ENCODE data around the gene NPAS3. TPM values are rescaled to one million over a fixed set of nuclear protein-coding genes. Genes with fewer than 3 reads are reported as not detected.
"Not testable (repeated sequence)": the region's sequence is repeated elsewhere in the genome, so short reads cannot be mapped to it uniquely, and the experiment has no call there.

Gene NPAS3
- total and polyA plus RNA-seq, 4 experiments from 2014 or later: not detected

DNA sequence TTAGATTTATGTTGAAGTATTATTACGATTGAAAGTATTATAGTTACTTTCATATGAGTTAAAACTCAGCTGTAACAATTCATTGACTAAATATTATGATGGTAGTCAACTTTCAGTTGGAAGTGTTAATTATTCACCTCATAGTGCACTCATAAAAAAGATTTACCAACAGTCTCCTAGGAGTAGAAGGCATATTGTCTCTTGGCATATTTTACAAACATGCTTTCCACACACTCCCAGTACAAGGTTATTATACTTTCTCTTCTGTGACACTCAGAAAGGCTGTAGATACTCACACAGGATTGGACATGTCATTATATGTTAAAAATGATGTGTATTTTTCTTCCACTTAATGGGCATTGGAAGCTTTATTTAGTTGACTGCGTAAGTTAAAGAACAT is 147.1 kb downstream of the NPAS3 start:
- Mint-ChIP-seq H3K4me3 (no peak overlapping the region), H3K27ac (no peak overlapping the region), H3K36me3 (no peaks in the 10 kb centered on the region), H3K4me1 (no peaks in the 10 kb centered on the region), H3K27me3 (peaks cover 0 to 2% of the 10 kb centered on the region in 2 donors), H3K9me3 (peaks cover 0 to 12% (median 3%) of the 10 kb centered on the region in 8 donors)
- H3K4me3 ChIP-seq (ENCODE audit: low read length in 2 of 2): no peak overlapping the region
- intact Hi-C loops (cut with micrococcal nuclease): no loop called here
- no peak overlapping the region for H3K27ac ChIP-seq (ENCODE audit: low read depth, low read length)
- no peaks in the 10 kb centered on the region for H3K9me3 ChIP-seq (ENCODE audit: control insufficient read depth in 1 of 2, low read length in 2 of 2)
- H3K4me1 ChIP-seq (ENCODE audit: insufficient read depth, low read length): no peaks in the 10 kb centered on the region
- DNase-seq: no peak
- no peaks in the 10 kb centered on the region for H3K36me3 ChIP-seq (ENCODE audit: insufficient read depth, low read length)
- no peaks in the 10 kb centered on the region for H3K27me3 ChIP-seq (ENCODE audit: insufficient read depth, low read length)
- POLR2A ChIA-PET (ENCODE audit: partially characterized antibody): no interaction called here
- CTCF ChIA-PET (ENCODE audit: partially characterized antibody): no interaction called here

DNA sequence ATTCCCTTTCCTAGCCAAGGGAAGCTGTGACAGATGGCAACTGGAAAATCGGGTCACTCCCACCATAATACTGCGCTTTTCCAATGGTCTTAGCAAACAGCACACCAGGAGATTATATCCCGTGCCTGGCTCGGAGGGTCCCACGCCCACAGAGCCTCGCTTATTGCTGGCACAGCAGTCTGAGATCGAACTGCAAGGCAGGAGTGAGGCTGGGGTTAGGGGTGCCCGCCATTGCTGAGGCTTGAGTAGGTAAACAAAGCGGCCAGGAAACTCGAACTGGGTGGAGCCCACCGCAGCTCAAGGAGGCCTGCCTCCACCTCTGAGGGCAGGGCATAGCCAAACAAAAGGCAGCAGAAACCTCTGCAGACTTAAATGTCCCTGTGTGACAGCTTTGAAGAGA is 149.6 kb downstream of the NPAS3 start:
- H3K4me1 ChIP-seq (ENCODE audit: insufficient read depth, low read length); H3K4me1 Mint-ChIP-seq; POLR2A ChIA-PET (ENCODE audit: partially characterized antibody); H3K9me3 ChIP-seq (ENCODE audit: control insufficient read depth in 1 of 2, low read length in 2 of 2); H3K36me3 Mint-ChIP-seq; H3K36me3 ChIP-seq (ENCODE audit: insufficient read depth, low read length); DNase-seq; intact Hi-C loops (cut with micrococcal nuclease); H3K27ac Mint-ChIP-seq; H3K27me3 ChIP-seq (ENCODE audit: insufficient read depth, low read length); H3K4me3 Mint-ChIP-seq; CTCF ChIA-PET (ENCODE audit: partially characterized antibody); H3K27ac ChIP-seq (ENCODE audit: low read depth, low read length); H3K4me3 ChIP-seq (ENCODE audit: low read length in 2 of 2); H3K27me3 Mint-ChIP-seq: not testable (repeated sequence)
- peaks cover 2 to 14% (median 6%) of the 10 kb centered on the region in 8 donors for H3K9me3 Mint-ChIP-seq

DNA sequence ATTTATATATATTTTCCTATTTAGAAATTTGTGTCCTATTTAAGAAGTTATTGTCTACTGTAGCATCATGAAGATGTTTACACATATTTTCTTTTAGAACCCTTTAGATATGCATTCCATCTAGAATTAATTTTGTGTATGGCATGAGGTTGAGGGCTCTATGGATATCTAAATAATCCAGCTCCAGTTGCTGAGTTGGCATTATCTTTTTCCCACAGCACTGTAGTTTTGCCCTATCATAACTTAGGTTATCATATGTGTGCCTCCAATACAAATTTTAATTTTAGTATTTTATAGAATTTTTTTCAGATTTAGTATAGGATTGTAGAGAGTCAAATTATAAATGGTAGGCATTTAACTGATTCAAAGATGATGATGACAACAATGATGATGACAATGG is 159.3 kb downstream of the NPAS3 start:
- Mint-ChIP-seq H3K4me1 (no peaks in the 10 kb centered on the region), H3K9me3 (peaks cover 0 to 10% (median under 1%) of the 10 kb centered on the region in 8 donors), H3K27me3 (no peaks in the 10 kb centered on the region), H3K36me3 (no peaks in the 10 kb centered on the region), H3K27ac (no peak overlapping the region), H3K4me3 (no peak overlapping the region)
- no peak for DNase-seq
- no peaks in the 10 kb centered on the region for H3K4me1 ChIP-seq (ENCODE audit: insufficient read depth, low read length)
- H3K27ac ChIP-seq (ENCODE audit: low read depth, low read length): no peak overlapping the region
- H3K36me3 ChIP-seq (ENCODE audit: insufficient read depth, low read length): no peaks in the 10 kb centered on the region
- intact Hi-C loops (cut with micrococcal nuclease): no loop called here
- POLR2A ChIA-PET (ENCODE audit: partially characterized antibody): no interaction called here
- no peaks in the 10 kb centered on the region for H3K27me3 ChIP-seq (ENCODE audit: insufficient read depth, low read length)
- no peaks in the 10 kb centered on the region for H3K9me3 ChIP-seq (ENCODE audit: control insufficient read depth in 1 of 2, low read length in 2 of 2)
- CTCF ChIA-PET (ENCODE audit: partially characterized antibody): no interaction called here
- no peak overlapping the region for H3K4me3 ChIP-seq (ENCODE audit: low read length in 2 of 2)

DNA sequence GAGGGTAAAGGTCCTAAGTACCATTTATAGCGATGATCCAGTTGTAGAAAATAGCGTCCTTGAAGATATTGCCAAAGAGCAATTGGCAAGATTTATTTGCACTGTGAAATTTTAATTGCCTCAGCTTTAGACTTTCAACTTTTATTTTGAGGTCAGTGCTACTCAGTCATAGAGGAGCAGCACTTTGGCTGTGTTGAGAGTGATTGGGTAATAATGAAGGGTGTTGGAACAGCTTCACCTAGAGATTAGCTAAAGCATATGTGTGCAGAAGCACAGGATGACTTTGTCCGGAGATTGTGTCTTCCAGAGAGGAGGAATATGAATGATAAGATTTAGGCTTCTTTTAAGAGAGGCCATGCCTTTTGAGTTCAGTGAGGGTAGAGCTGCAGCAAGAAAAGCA is 164.8 kb downstream of the NPAS3 start:
- Mint-ChIP-seq H3K4me1 (no peaks in the 10 kb centered on the region), H3K27me3 (no peaks in the 10 kb centered on the region), H3K36me3 (no peaks in the 10 kb centered on the region), H3K9me3 (peaks cover 0 to 5% (median 2%) of the 10 kb centered on the region in 8 donors), H3K27ac (no peak overlapping the region), H3K4me3 (no peak overlapping the region)
- Histone ChIP-seq H3K4me3 (ENCODE audit: low read length in 2 of 2) (no peak overlapping the region), H3K27me3 (ENCODE audit: insufficient read depth, low read length) (no peaks in the 10 kb centered on the region), H3K9me3 (ENCODE audit: control insufficient read depth in 1 of 2, low read length in 2 of 2) (no peaks in the 10 kb centered on the region), H3K4me1 (ENCODE audit: insufficient read depth, low read length) (no peaks in the 10 kb centered on the region), H3K36me3 (ENCODE audit: insufficient read depth, low read length) (no peaks in the 10 kb centered on the region), H3K27ac (ENCODE audit: low read depth, low read length) (no peak overlapping the region)
- POLR2A ChIA-PET (ENCODE audit: partially characterized antibody): no interaction called here
- intact Hi-C loops (cut with micrococcal nuclease): no loop called here
- no peak for DNase-seq
- CTCF ChIA-PET (ENCODE audit: partially characterized antibody): no interaction called here

DNA sequence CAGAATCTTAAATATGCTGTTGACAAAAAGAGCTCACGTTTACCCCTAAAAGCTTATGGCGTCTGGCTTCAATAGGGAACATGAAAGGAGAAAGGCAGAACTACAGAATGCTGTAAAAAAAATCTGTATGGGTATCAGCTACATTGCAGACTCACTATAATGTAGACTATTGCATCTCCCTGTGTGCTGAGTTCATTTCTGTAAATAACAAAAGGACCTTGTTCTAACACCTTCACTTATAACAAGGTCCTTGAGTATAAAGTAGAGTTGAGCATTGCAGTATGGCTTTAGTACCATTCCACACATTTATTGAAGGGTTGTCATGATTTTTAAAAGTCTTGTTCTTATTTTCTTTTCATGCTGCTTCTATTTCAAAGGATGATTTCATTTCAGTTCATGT is 165.3 kb downstream of the NPAS3 start:
- H3K36me3 ChIP-seq (ENCODE audit: insufficient read depth, low read length): no peaks in the 10 kb centered on the region
- H3K36me3 Mint-ChIP-seq: no peaks in the 10 kb centered on the region

DNA sequence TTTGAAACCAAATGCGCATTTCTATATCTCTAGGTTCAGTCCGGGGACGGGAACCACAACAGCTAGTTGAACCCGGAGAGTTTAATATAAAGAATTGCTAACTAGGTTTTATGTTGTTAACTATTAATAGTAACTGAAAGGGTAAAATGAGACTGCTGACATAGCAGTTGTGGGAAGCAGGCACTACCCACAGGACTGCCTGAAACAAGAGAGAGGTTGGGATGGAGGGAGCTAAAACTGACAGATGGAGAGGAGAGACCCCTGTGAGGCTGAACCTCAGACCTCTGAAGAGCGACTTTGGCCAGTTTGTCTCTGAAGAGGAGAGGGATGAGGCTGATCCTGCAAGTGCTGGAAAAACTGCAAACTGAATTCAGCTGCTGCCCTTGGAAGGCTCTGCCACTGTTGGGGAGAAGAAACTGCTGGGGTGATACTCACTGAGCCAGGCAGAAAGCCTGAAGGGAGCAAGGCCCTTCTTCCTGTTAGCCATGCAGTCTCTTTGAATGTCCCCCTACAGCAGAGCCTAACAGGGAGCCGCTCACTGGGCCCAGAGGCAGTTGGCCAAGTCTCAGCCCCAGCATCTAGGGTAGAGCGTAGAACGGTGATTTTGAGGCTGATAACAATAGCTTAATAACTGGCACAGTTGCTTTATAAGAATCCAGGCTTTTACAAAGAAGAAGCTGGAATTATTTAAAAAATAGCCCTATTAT is 172.2 kb downstream of the NPAS3 start:
- ChIA-PET CTCF (ENCODE audit: partially characterized antibody) (no interaction called here), POLR2A (ENCODE audit: partially characterized antibody) (no interaction called here)
- no peak overlapping the region for H3K27ac ChIP-seq (ENCODE audit: low read depth, low read length)
- no peak overlapping the region for H3K4me3 Mint-ChIP-seq
- H3K4me1 ChIP-seq (ENCODE audit: insufficient read depth, low read length): no peaks in the 10 kb centered on the region
- H3K36me3 Mint-ChIP-seq: no peaks in the 10 kb centered on the region
- intact Hi-C loops (cut with micrococcal nuclease): no loop called here
- DNase-seq: no peak
- no peaks in the 10 kb centered on the region for H3K36me3 ChIP-seq (ENCODE audit: insufficient read depth, low read length)
- no peaks in the 10 kb centered on the region for H3K27me3 ChIP-seq (ENCODE audit: insufficient read depth, low read length)
- H3K9me3 ChIP-seq (ENCODE audit: control insufficient read depth in 1 of 2, low read length in 2 of 2): no peaks in the 10 kb centered on the region
- H3K9me3 Mint-ChIP-seq: peaks cover 0 to 16% (median under 1%) of the 10 kb centered on the region in 8 donors
- no peaks in the 10 kb centered on the region for H3K4me1 Mint-ChIP-seq
- no peak overlapping the region for H3K4me3 ChIP-seq (ENCODE audit: low read length in 2 of 2)
- no peaks in the 10 kb centered on the region for H3K27me3 Mint-ChIP-seq
- no peak overlapping the region for H3K27ac Mint-ChIP-seq

More for the DNA sequence above, 165.3 kb downstream of the NPAS3 start:
- no peak for DNase-seq
- no peaks in the 10 kb centered on the region for H3K27me3 ChIP-seq (ENCODE audit: insufficient read depth, low read length)
- no peak overlapping the region for H3K27ac ChIP-seq (ENCODE audit: low read depth, low read length)
- Mint-ChIP-seq H3K4me3 (no peak overlapping the region), H3K4me1 (no peaks in the 10 kb centered on the region), H3K27ac (no peak overlapping the region), H3K9me3 (peaks cover 0 to 5% (median 2%) of the 10 kb centered on the region in 8 donors), H3K27me3 (no peaks in the 10 kb centered on the region)
- H3K9me3 ChIP-seq (ENCODE audit: control insufficient read depth in 1 of 2, low read length in 2 of 2): no peaks in the 10 kb centered on the region
- no peaks in the 10 kb centered on the region for H3K4me1 ChIP-seq (ENCODE audit: insufficient read depth, low read length)
- ChIA-PET CTCF (ENCODE audit: partially characterized antibody) (no interaction called here), POLR2A (ENCODE audit: partially characterized antibody) (no interaction called here)
- no peak overlapping the region for H3K4me3 ChIP-seq (ENCODE audit: low read length in 2 of 2)
- intact Hi-C loops (cut with micrococcal nuclease): no loop called here

DNA sequence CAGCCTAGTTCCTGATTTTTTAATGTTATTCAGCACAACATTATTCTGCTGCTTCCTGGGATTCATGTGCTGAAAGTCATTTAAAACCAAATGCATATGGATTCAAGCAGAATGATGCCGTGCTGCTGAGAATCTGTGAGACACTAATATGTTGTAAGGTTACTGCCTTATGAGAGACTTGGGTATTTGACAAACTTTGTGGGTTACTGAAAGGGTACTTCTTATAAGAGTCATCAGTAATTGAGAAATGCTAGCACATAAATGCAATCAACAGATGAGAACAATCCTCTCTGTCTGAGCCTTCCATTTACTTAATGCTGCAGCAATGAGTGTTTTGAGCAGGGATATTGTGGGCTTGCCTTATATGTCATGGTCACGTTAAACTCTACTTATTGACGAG is 175.7 kb downstream of the NPAS3 start:
- H3K27ac Mint-ChIP-seq: no peak overlapping the region
- Histone ChIP-seq H3K4me1 (ENCODE audit: insufficient read depth, low read length) (no peaks in the 10 kb centered on the region), H3K9me3 (ENCODE audit: control insufficient read depth in 1 of 2, low read length in 2 of 2) (no peaks in the 10 kb centered on the region), H3K27ac (ENCODE audit: low read depth, low read length) (no peak overlapping the region), H3K36me3 (ENCODE audit: insufficient read depth, low read length) (no peaks in the 10 kb centered on the region), H3K4me3 (ENCODE audit: low read length in 2 of 2) (no peak overlapping the region), H3K27me3 (ENCODE audit: insufficient read depth, low read length) (no peaks in the 10 kb centered on the region)
- no peaks in the 10 kb centered on the region for H3K27me3 Mint-ChIP-seq
- intact Hi-C loops (cut with micrococcal nuclease): no loop called here
- H3K4me3 Mint-ChIP-seq: no peak overlapping the region
- no peaks in the 10 kb centered on the region for H3K36me3 Mint-ChIP-seq
- ChIA-PET POLR2A (ENCODE audit: partially characterized antibody) (no interaction called here), CTCF (ENCODE audit: partially characterized antibody) (no interaction called here)
- H3K4me1 Mint-ChIP-seq: no peaks in the 10 kb centered on the region
- peaks cover 0 to 11% (median 0%) of the 10 kb centered on the region in 8 donors for H3K9me3 Mint-ChIP-seq
- DNase-seq: no peak

DNA sequence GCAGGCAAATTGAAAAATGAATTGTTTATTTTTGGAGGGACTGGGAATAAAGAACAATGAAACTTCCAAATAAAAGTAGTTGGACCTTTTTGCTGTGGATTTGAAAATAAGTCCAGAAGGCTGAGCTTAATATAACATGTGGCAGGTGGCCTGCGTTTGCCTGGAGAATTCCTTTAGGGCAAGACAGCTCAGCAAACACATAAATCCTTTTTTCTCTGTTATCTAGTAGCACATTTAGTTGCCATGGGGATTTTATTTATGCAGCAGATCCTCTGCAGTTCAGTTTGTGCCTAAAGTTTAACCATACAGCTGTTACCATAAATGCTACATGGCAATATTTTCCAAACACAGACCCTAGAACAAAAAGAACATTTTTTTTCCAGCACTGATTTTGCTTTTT is 180.0 kb downstream of the NPAS3 start:
- no peaks in the 10 kb centered on the region for H3K27me3 ChIP-seq (ENCODE audit: insufficient read depth, low read length)
- no peak overlapping the region for H3K4me3 ChIP-seq (ENCODE audit: low read length in 2 of 2)
- no peak overlapping the region for H3K27ac ChIP-seq (ENCODE audit: low read depth, low read length)
- Mint-ChIP-seq H3K9me3 (peaks cover 0 to 7% (median 3%) of the 10 kb centered on the region in 8 donors), H3K36me3 (no peaks in the 10 kb centered on the region), H3K4me3 (no peak overlapping the region), H3K27ac (no peak overlapping the region), H3K4me1 (no peaks in the 10 kb centered on the region), H3K27me3 (no peaks in the 10 kb centered on the region)
- H3K36me3 ChIP-seq (ENCODE audit: insufficient read depth, low read length): no peaks in the 10 kb centered on the region
- DNase-seq: no peak
- no peaks in the 10 kb centered on the region for H3K9me3 ChIP-seq (ENCODE audit: control insufficient read depth in 1 of 2, low read length in 2 of 2)
- H3K4me1 ChIP-seq (ENCODE audit: insufficient read depth, low read length): no peaks in the 10 kb centered on the region
- ChIA-PET POLR2A (ENCODE audit: partially characterized antibody) (no interaction called here), CTCF (ENCODE audit: partially characterized antibody) (no interaction called here)
- intact Hi-C loops (cut with micrococcal nuclease): no loop called here

All from CD4-positive, alpha-beta memory T cell (primary cell).